DMS153 (cell line): ENCODE measurements around the gene ZFP3.
"Not testable (repeated sequence)": the region's sequence is repeated elsewhere in the genome, so short reads cannot be mapped to it uniquely, and the experiment has no call there.

ENCODE experiments used
- DNase-seq: peaks from one replicate; lab custom pipeline; 2025; lab: John Stamatoyannopoulos, UW

The ZFP3 gene

GRCh38 chr17:5077781-5078105, 524 bp upstream of the ZFP3 start:
- no peak for DNase-seq

- DNase-seq = no peak
These were observed 2.3 kb downstream of the ZFP3 start for GRCh38 chr17:5080591-5080990.

- DNase-seq = no peak
These were observed 14.1 kb downstream of the ZFP3 start for GRCh38 chr17:5092218-5093010.

GRCh38 chr17:5096731-5097100, 18.4 kb downstream of the ZFP3 start:
- no peak for DNase-seq

GRCh38 chr17:5097101-5097834, 19.0 kb downstream of the ZFP3 start:
- DNase-seq = no peak

GRCh38 chr17:5099271-5099670, 21.0 kb downstream of the ZFP3 start:
- no peak for DNase-seq

- no peak for DNase-seq
These were observed 22.6 kb downstream of the ZFP3 start for GRCh38 chr17:5100832-5101231.

- DNase-seq = no peak
These were observed 32.5 kb downstream of the ZFP3 start for GRCh38 chr17:5110816-5111215.

- peak; percentile 76 for DNase-seq
These were observed 33.3 kb downstream of the ZFP3 start, which contains the start of gene ZNF232 for GRCh38 chr17:5111402-5112204. ZNF232 (minus strand) TSS chr17:5111878; CDS start chr17:5111822, 56 bp downstream.

GRCh38 chr17:5115673-5116651, 37.7 kb downstream of the ZFP3 start, which contains the start of gene USP6:
USP6 (plus strand) TSS chr17:5116032; CDS start chr17:5130368, 14,336 bp downstream.
- DNase-seq = no peak

- no peak for DNase-seq
These were observed 40.0 kb downstream of the ZFP3 start for GRCh38 chr17:5118219-5118618.

- DNase-seq = no peak
These were observed 41.8 kb downstream of the ZFP3 start for GRCh38 chr17:5120036-5120435.

- not testable (repeated sequence) for DNase-seq
These were observed 42.3 kb downstream of the ZFP3 start for GRCh38 chr17:5120436-5121185.

- DNase-seq = no peak
These were observed 43.0 kb downstream of the ZFP3 start for GRCh38 chr17:5121186-5121841.

- not testable (repeated sequence) for DNase-seq
These were observed 43.8 kb downstream of the ZFP3 start for GRCh38 chr17:5122056-5122455.

- DNase-seq = no peak
These were observed 44.5 kb downstream of the ZFP3 start for GRCh38 chr17:5122586-5123342.

GRCh38 chr17:5123343-5124124, 45.3 kb downstream of the ZFP3 start:
- no peak for DNase-seq

GRCh38 chr17:5124125-5124760, 46.0 kb downstream of the ZFP3 start:
- not testable (repeated sequence) for DNase-seq
